ENCODE results near the gene SRSF11.
"Not testable (repeated sequence)": the region's sequence is repeated elsewhere in the genome, so short reads cannot be mapped to it uniquely, and the experiment has no call there.

Gene SRSF11

GRCh38 chr1:70204139-70204538, 17.0 kb upstream of the SRSF11 start:
- TF ChIP-seq FOXK2 (IDR thresholded peaks at IDR 0.05): no peak
- TF ChIP-seq NFRKB (IDR thresholded peaks at IDR 0.05): no peak
- no peak for TF ChIP-seq TARDBP (IDR thresholded peaks at IDR 0.05)
- TF ChIP-seq FOXA1 (IDR thresholded peaks at IDR 0.05): no peak
- no peak for TF ChIP-seq LEF1 (IDR thresholded peaks at IDR 0.05; ENCODE audit: borderline replicate concordance)
- no peak for TF ChIP-seq L3MBTL2 (conservative IDR thresholded peaks at IDR 0.05)
- no peak for TF ChIP-seq CTBP1 (IDR thresholded peaks at IDR 0.05; ENCODE audit: borderline replicate concordance)
- TF ChIP-seq SUZ12 (IDR thresholded peaks at IDR 0.05): no peak
- TF ChIP-seq ARNT (IDR thresholded peaks at IDR 0.05): no peak
- TF ChIP-seq, protein P1, sequence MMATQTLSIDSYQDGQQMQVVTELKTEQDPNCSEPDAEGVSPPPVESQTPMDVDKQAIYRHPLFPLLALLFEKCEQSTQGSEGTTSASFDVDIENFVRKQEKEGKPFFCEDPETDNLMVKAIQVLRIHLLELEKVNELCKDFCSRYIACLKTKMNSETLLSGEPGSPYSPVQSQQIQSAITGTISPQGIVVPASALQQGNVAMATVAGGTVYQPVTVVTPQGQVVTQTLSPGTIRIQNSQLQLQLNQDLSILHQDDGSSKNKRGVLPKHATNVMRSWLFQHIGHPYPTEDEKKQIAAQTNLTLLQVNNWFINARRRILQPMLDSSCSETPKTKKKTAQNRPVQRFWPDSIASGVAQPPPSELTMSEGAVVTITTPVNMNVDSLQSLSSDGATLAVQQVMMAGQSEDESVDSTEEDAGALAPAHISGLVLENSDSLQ (IDR thresholded peaks at IDR 0.05): no peak
- TF ChIP-seq ZNF384 (IDR thresholded peaks at IDR 0.05): no peak
- POLR2A ChIA-PET: interaction anchor here (0.6 to 3.0 kb wide), 2 partner anchors 17 to 899 kb away, joined by 3 to 30 read pairs; partner anchors contain the start of gene SRSF11
- CTCF ChIA-PET: interaction anchor here (0.6 kb wide), 1 partner anchor 51 kb away, joined by 3 read pairs; no protein-coding TSS in a partner anchor
- no peak for DNase-seq (ENCODE audit: extremely low spot score)

- POLR2A ChIA-PET: interaction anchor here (1.3 to 3.0 kb wide), 2 partner anchors 16 to 36 kb away, joined by 3 to 30 read pairs; partner anchors contain the start of gene SRSF11
- no peak for TF ChIP-seq ARNT (IDR thresholded peaks at IDR 0.05)
- no peak for TF ChIP-seq ZNF384 (IDR thresholded peaks at IDR 0.05)
- no peak for TF ChIP-seq FOXK2 (IDR thresholded peaks at IDR 0.05)
- TF ChIP-seq SUZ12 (IDR thresholded peaks at IDR 0.05): no peak
- no peak for TF ChIP-seq SP1 (IDR thresholded peaks at IDR 0.05)
- TF ChIP-seq FOXM1 (IDR thresholded peaks at IDR 0.05; ENCODE audit: borderline replicate concordance): no peak
- no peak for TF ChIP-seq LEF1 (IDR thresholded peaks at IDR 0.05; ENCODE audit: borderline replicate concordance)
- TF ChIP-seq NFRKB (IDR thresholded peaks at IDR 0.05): no peak
- TF ChIP-seq, protein P1 (IDR thresholded peaks at IDR 0.05): no peak
- no peak for TF ChIP-seq L3MBTL2 (conservative IDR thresholded peaks at IDR 0.05)
- TF ChIP-seq BHLHE40 (IDR thresholded peaks at IDR 0.05; ENCODE audit: borderline replicate concordance): no peak
- TF ChIP-seq ELF4 (IDR thresholded peaks at IDR 0.05): no peak
- CTCF ChIA-PET: no interaction called here
- no peak for DNase-seq (ENCODE audit: extremely low spot score)
These were observed 16.6 kb upstream of the SRSF11 start for GRCh38 chr1:70204600-70204999.

GRCh38 chr1:70205071-70205433, 16.1 kb upstream of the SRSF11 start:
- TF ChIP-seq ZNF384 (IDR thresholded peaks at IDR 0.05): no peak
- TF ChIP-seq TARDBP (IDR thresholded peaks at IDR 0.05): no peak
- no peak for TF ChIP-seq NFRKB (IDR thresholded peaks at IDR 0.05)
- TF ChIP-seq HDGF (IDR thresholded peaks at IDR 0.05; ENCODE audit: borderline replicate concordance): no peak
- no peak for TF ChIP-seq FOXK2 (IDR thresholded peaks at IDR 0.05)
- TF ChIP-seq FOXA1 (IDR thresholded peaks at IDR 0.05): no peak
- TF ChIP-seq, protein P1 (IDR thresholded peaks at IDR 0.05): no peak
- no peak for TF ChIP-seq FOXM1 (IDR thresholded peaks at IDR 0.05; ENCODE audit: borderline replicate concordance)
- TF ChIP-seq L3MBTL2 (conservative IDR thresholded peaks at IDR 0.05): no peak
- TF ChIP-seq ELF4 (IDR thresholded peaks at IDR 0.05): no peak
- no peak for TF ChIP-seq BHLHE40 (IDR thresholded peaks at IDR 0.05; ENCODE audit: borderline replicate concordance)
- no peak for TF ChIP-seq SP1 (IDR thresholded peaks at IDR 0.05)
- no peak for TF ChIP-seq LEF1 (IDR thresholded peaks at IDR 0.05; ENCODE audit: borderline replicate concordance)
- no peak for TF ChIP-seq CTBP1 (IDR thresholded peaks at IDR 0.05; ENCODE audit: borderline replicate concordance)
- no peak for TF ChIP-seq SUZ12 (IDR thresholded peaks at IDR 0.05)
- no peak for TF ChIP-seq ARNT (IDR thresholded peaks at IDR 0.05)
- ChIA-PET CTCF (no interaction called here), POLR2A (interaction anchor here (1.3 to 3.0 kb wide), 5 partner anchors 14 to 206 kb away, joined by 3 to 30 read pairs (median 8); partner anchors contain the start of genes ANKRD13C, CTH and SRSF11)
- no peak for DNase-seq (ENCODE audit: extremely low spot score)

- no peak for TF ChIP-seq SP1 (IDR thresholded peaks at IDR 0.05)
- TF ChIP-seq SUZ12 (IDR thresholded peaks at IDR 0.05): no peak
- TF ChIP-seq ELF4 (IDR thresholded peaks at IDR 0.05): no peak
- no peak for TF ChIP-seq BHLHE40 (IDR thresholded peaks at IDR 0.05; ENCODE audit: borderline replicate concordance)
- TF ChIP-seq ARNT (IDR thresholded peaks at IDR 0.05): no peak
- no peak for TF ChIP-seq CTBP1 (IDR thresholded peaks at IDR 0.05; ENCODE audit: borderline replicate concordance)
- no peak for TF ChIP-seq ZNF384 (IDR thresholded peaks at IDR 0.05)
- no peak for TF ChIP-seq FOXA1 (IDR thresholded peaks at IDR 0.05)
- TF ChIP-seq, protein P1 (IDR thresholded peaks at IDR 0.05): no peak
- no peak for TF ChIP-seq HDGF (IDR thresholded peaks at IDR 0.05; ENCODE audit: borderline replicate concordance)
- TF ChIP-seq NFRKB (IDR thresholded peaks at IDR 0.05): no peak
- no peak for TF ChIP-seq LEF1 (IDR thresholded peaks at IDR 0.05; ENCODE audit: borderline replicate concordance)
- TF ChIP-seq FOXK2 (IDR thresholded peaks at IDR 0.05): no peak
- no peak for TF ChIP-seq TARDBP (IDR thresholded peaks at IDR 0.05)
- TF ChIP-seq FOXM1 (IDR thresholded peaks at IDR 0.05; ENCODE audit: borderline replicate concordance): no peak
- no peak for TF ChIP-seq L3MBTL2 (conservative IDR thresholded peaks at IDR 0.05)
- ChIA-PET POLR2A (interaction anchor here (0.8 to 3.0 kb wide), 6 partner anchors 10 to 205 kb away, joined by 3 to 30 read pairs (median 7); partner anchors contain the start of genes ANKRD13C, CTH and SRSF11), CTCF (no interaction called here)
- DNase-seq (ENCODE audit: extremely low spot score): peak; percentile 98
These were observed 15.6 kb upstream of the SRSF11 start, which contains the start of gene LRRC40 for GRCh38 chr1:70205434-70206118. Gene LRRC40, minus strand, starts transcription at chr1:70205579. Its CDS starts 39 bp downstream, at chr1:70205540.

DNA sequence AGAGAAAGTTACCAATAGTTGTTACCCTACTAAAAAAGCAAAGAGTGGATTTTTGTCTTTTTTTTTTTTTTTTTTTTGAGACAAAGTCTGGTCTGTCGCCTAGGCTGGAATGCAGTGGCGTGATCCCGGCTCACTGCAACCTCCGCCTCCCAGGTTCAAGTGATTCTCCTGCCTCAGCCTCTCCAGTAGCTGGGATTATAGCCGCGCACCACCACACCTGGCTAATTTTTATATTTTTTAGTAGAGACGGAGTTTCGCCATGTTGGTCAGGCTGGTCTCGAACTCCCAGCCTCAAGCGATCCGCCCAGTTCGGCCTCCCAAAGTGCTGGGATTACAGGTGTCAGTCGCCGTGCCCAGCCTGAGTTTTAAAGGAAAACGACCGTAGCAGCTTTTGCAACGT, 14.3 kb upstream of the SRSF11 start:
- POLR2A ChIA-PET: interaction anchor here (2.3 to 3.0 kb wide), 3 partner anchors 14 to 204 kb away, joined by 8 to 30 read pairs (median 9); partner anchors contain the start of genes ANKRD13C, CTH and SRSF11

More for the DNA sequence above, 14.3 kb upstream of the SRSF11 start:
- peak; percentile 49; the same call in 1 of the 2 replicates for TF ChIP-seq ZNF384 (IDR thresholded peaks at IDR 0.05)
- CTCF ChIA-PET; DNase-seq (ENCODE audit: extremely low spot score): not testable (repeated sequence)
